Testis (tissue), 3 donors: Measurements from ENCODE around the gene TMEM44. TPM values are rescaled to one million over a fixed set of nuclear protein-coding genes. Genes with fewer than 3 reads are reported as not detected.
"Not testable (repeated sequence)": the region's sequence is repeated elsewhere in the genome, so short reads cannot be mapped to it uniquely, and the experiment has no call there.

Experiments
- DNase-seq: peaks from one replicate; pipeline ENCODE4 v3.0.0-alpha.2; 2019
- H3K27ac ChIP-seq, 2 donors: fragments of 200-600 bp; sonication (generic); one replicate each; pipeline ENCODE4 v1.5.1; 2019
- H3K27me3 ChIP-seq: fragments of 200-600 bp; sonication (generic); one replicate; pipeline ENCODE4 v1.5.1; 2019
- H3K36me3 ChIP-seq: fragments of 200-600 bp; sonication (generic); one replicate; pipeline ENCODE4 v1.5.1; 2017; ENCODE audit warnings: low read depth; ENCODE audit errors: missing control alignments
- H3K4me1 ChIP-seq: fragments of 200-600 bp; sonication (generic); one replicate; pipeline ENCODE4 v1.5.1; 2019
- H3K4me3 ChIP-seq, 2 donors: fragments of 200-600 bp; sonication (generic); one replicate each; pipeline ENCODE4 v1.5.1; 2017 to 2019
- H3K9me3 ChIP-seq: fragments of 200-600 bp; sonication (generic); one replicate; pipeline ENCODE4 v1.5.1; 2017
- CTCF ChIP-seq, 3 experiments: fragments of 450-650 bp in 2 of 3; fragments of 200-600 bp in 1 of 3; sonication (generic) in 1 of 3; IDR thresholded peaks; one replicate each; pipeline ENCODE4 v1.5.1; 2016 to 2019; ENCODE audit warnings: antibody characterized with exemption in 3 of 3, mild to moderate bottlenecking in 2 of 3, moderate library complexity in 1 of 3
- POLR2A ChIP-seq: fragments of 450-650 bp; IDR thresholded peaks from one replicate; pipeline ENCODE4 v1.6.1; 2017; ENCODE audit warnings: antibody characterized with exemption, mild to moderate bottlenecking, moderate library complexity
- WGBS, 2 donors: methylation state at CpG; one replicate each; pipeline ENCODE4 v1.1.5; 2018; 5-methylcytosine and 5-hydroxymethylcytosine counted together
- intact Hi-C: fragments of 100-400 bp; cut with DNase I; formaldehyde crosslinking; loops from one replicate; pipeline ENCODE4 v1.15.1; 2023; ENCODE audit warnings: low total_unique reads
- polyA plus RNA-seq: library from polyadenylated mRNA; stranded (reverse); fragments of 350-450 nt; fragmentation: Illumina TruSeq; extraction: RNeasy Lipid Tissue Mini Kit (QIAGEN cat#74804); gene quantifications from one replicate; pipeline ENCODE4 v1.2.3, GENCODE V29; 2014; ENCODE audit warnings: low read depth, low replicate concordance; ENCODE audit not compliant: insufficient read depth
- total RNA-seq, 2 donors: library from RNA; depleted of rRNA; stranded (reverse); fragments of >200 nt; gene quantifications; one replicate each; pipeline ENCODE4 v1.2.3, GENCODE V29; 2016

Gene TMEM44
- total and polyA plus RNA-seq, 3 donors from 2014 or later: 6.8 to 14.9 (median 10.7) TPM

GRCh38 chr3:194608981-194609380 lies 24.2 kb downstream of the TMEM44 start:
- DNase-seq: no peak
- Histone ChIP-seq H3K4me3 (no peak overlapping the region), H3K27ac (no peak overlapping the region), H3K36me3 (no peaks in the 10 kb centered on the region), H3K4me1 (no peaks in the 10 kb centered on the region), H3K27me3 (no peaks in the 10 kb centered on the region), H3K9me3 (no peaks in the 10 kb centered on the region)
- intact Hi-C loops: loop anchor here (10.0 kb wide), 1 partner anchor 264 kb away; no protein-coding TSS in a partner anchor
- WGBS, 2 donors: 88 to 92% methylated on average over 9 of the region's 9 CpGs
- no peak for TF ChIP-seq POLR2A
- no peak for TF ChIP-seq CTCF (IDR thresholded peaks at IDR 0.05)

- no peaks in the 10 kb centered on the region for H3K4me1 ChIP-seq
- intact Hi-C loops: loop anchor here (10.0 kb wide), 1 partner anchor 263 kb away; no protein-coding TSS in a partner anchor
- H3K36me3 ChIP-seq: no peaks in the 10 kb centered on the region
- TF ChIP-seq POLR2A (no peak), CTCF (IDR thresholded peaks at IDR 0.05) (no peak)
- H3K9me3 ChIP-seq: no peaks in the 10 kb centered on the region
- whole genome bisulfite sequencing, 2 donors: 75 to 79% methylated on average over 10 of the region's 10 CpGs
- no peak overlapping the region for H3K27ac ChIP-seq
- H3K4me3 ChIP-seq: no peak overlapping the region
- no peaks in the 10 kb centered on the region for H3K27me3 ChIP-seq
- no peak for DNase-seq
Measured at GRCh38 chr3:194607592-194608389, 25.4 kb downstream of the TMEM44 start.

GRCh38 chr3:194606941-194607340 lies 26.3 kb downstream of the TMEM44 start:
- no peaks in the 10 kb centered on the region for H3K4me1 ChIP-seq
- intact Hi-C loops: loop anchor here (10.0 kb wide), 1 partner anchor 262 kb away; no protein-coding TSS in a partner anchor
- no peaks in the 10 kb centered on the region for H3K36me3 ChIP-seq
- WGBS, 2 donors: 76 to 84% methylated on average over 3 of the region's 3 CpGs
- no peak overlapping the region for H3K4me3 ChIP-seq
- TF ChIP-seq CTCF (IDR thresholded peaks at IDR 0.05): no peak
- no peak for DNase-seq
- no peaks in the 10 kb centered on the region for H3K9me3 ChIP-seq
- H3K27ac ChIP-seq: no peak overlapping the region
- no peaks in the 10 kb centered on the region for H3K27me3 ChIP-seq

GRCh38 chr3:194606163-194606562 lies 27.1 kb downstream of the TMEM44 start:
- H3K27ac ChIP-seq: no peak overlapping the region
- H3K4me1 ChIP-seq: no peaks in the 10 kb centered on the region
- 84 to 87% methylated on average over 7 to 8 of the region's 8 CpGs for WGBS, 2 donors
- no peak for DNase-seq
- H3K36me3 ChIP-seq: no peaks in the 10 kb centered on the region
- TF ChIP-seq CTCF (IDR thresholded peaks at IDR 0.05) (no peak), POLR2A (no peak)
- intact Hi-C loops: loop anchor here (10.0 kb wide), 1 partner anchor 261 kb away; no protein-coding TSS in a partner anchor
- no peak overlapping the region for H3K4me3 ChIP-seq
- H3K9me3 ChIP-seq: no peaks in the 10 kb centered on the region
- no peaks in the 10 kb centered on the region for H3K27me3 ChIP-seq

GRCh38 chr3:194605314-194605713 lies 27.9 kb downstream of the TMEM44 start:
- not testable (repeated sequence) for H3K36me3 ChIP-seq, H3K27me3 ChIP-seq, H3K9me3 ChIP-seq, H3K4me3 ChIP-seq, DNase-seq, H3K27ac ChIP-seq, H3K4me1 ChIP-seq
- 88 to 90% methylated on average over 7 of the region's 7 CpGs for WGBS, 2 donors
- intact Hi-C loops: loop anchor here (10.0 kb wide), 1 partner anchor 261 kb away; no protein-coding TSS in a partner anchor
